HCT116 (cell line): ENCODE results near the gene KIF27. TPM values are rescaled to one million over a fixed set of nuclear protein-coding genes. Genes with fewer than 3 reads are reported as not detected.

Source experiments
- ATAC-seq: fragments of 200-7000 bp; cut with Tn5 transposase; 2 replicates; pipeline ENCODE4 v1.9.1; 2020; ENCODE audit warnings: mild to moderate bottlenecking, moderate library complexity
- BruUV-seq: library from RNA; stranded (reverse); fragments of 400-500 nt; replicated peaks from 2 replicates; lab custom pipeline; 2021; lab: Mats Ljungman, UMichigan
- CTCF ChIA-PET: fragments of 300-600 bp; sonication (Branson Sonifier 250); formaldehyde crosslinking; loops from one replicate; lab custom pipeline; 2021; ENCODE audit warnings: antibody characterized with exemption; lab: Charles Lee
- POLR2A ChIA-PET: fragments of 300-600, 350-600 bp; sonication (Branson Sonifier 250); formaldehyde crosslinking; loops from one replicate; lab custom pipeline; 2021; ENCODE audit warnings: antibody characterized with exemption; lab: Charles Lee
- RAD21 ChIA-PET, 2 experiments: fragments of 300-600 bp; sonication (Branson Sonifier 250); formaldehyde crosslinking; loops; one replicate each; lab custom pipeline; 2023; ENCODE audit warnings: low total read pairs in 2 of 2; ENCODE audit not compliant: uncharacterized antibody in 2 of 2, unreplicated experiment in 2 of 2, low non-redundant PET in 1 of 2; lab: Charles Lee
- DNase-seq: peaks from one replicate; pipeline ENCODE4 v3.0.0-alpha.2; 2010; ENCODE audit warnings: low read depth, low spot score
- H2AFZ ChIP-seq: fragments of 200-600 bp; shearing (Covaris generic), sonication (generic); 2 replicates; pipeline ENCODE4 v1.6.1; 2017; ENCODE audit warnings: low read depth, mixed run types, mixed read lengths, antibody characterized with exemption, low read length; ENCODE audit not compliant: poor library complexity, severe bottlenecking
- H3K27ac ChIP-seq: 2 replicates; pipeline ENCODE4 v1.5.1; 2012; ENCODE audit warnings: low read depth, low read length
- H3K27me3 ChIP-seq: fragments of 200-600 bp; sonication (generic); 2 replicates; pipeline ENCODE4 v1.6.1; 2016; ENCODE audit warnings: mixed run types, low read length, mixed read lengths; ENCODE audit not compliant: insufficient read depth
- H3K36me3 ChIP-seq, 2 experiments: fragments of 200-500 bp in 1 of 2; fragments of 200-600 bp in 1 of 2; sonication (Bioruptor generic) in 1 of 2; sonication (generic) in 1 of 2; 2 replicates each; pipeline versions ENCODE4 v1.5.1 to v1.6.1; 2014 to 2016; ENCODE audit warnings: low read length in 2 of 2, inconsistent platforms in 1 of 2, mixed read lengths in 1 of 2, mixed run types in 1 of 2; ENCODE audit not compliant: insufficient read depth in 2 of 2, control insufficient read depth in 1 of 2
- H3K4me1 ChIP-seq, 2 experiments: fragments of 200-600 bp in 1 of 2; sonication (generic) in 1 of 2; 2 replicates each; pipeline versions ENCODE4 v1.5.1 to v1.6.1; 2012 to 2017; ENCODE audit warnings: low read length in 2 of 2, inconsistent platforms in 1 of 2, mild to moderate bottlenecking in 1 of 2, mixed read lengths in 1 of 2, mixed run types in 1 of 2, moderate library complexity in 1 of 2; ENCODE audit not compliant: insufficient read depth in 2 of 2, control insufficient read depth in 1 of 2
- H3K4me2 ChIP-seq: fragments of 200-600 bp; sonication (generic); 2 replicates; pipeline ENCODE4 v1.6.1; 2017; ENCODE audit warnings: mixed run types, low read length, mixed read lengths
- H3K4me3 ChIP-seq, 2 experiments: fragments of 200-600 bp in 1 of 2; sonication (generic) in 1 of 2; replicated peaks in 1 of 2; 2 replicates each; pipeline ENCODE4 v1.5.1; 2011 to 2016; ENCODE audit warnings: low read length in 2 of 2, control low read depth in 1 of 2, low read depth in 1 of 2, mild to moderate bottlenecking in 1 of 2, mixed read lengths in 1 of 2, mixed run types in 1 of 2
- H3K79me2 ChIP-seq: fragments of 200-600 bp; sonication (generic); 2 replicates; pipeline ENCODE4 v1.6.1; 2017; ENCODE audit warnings: mild to moderate bottlenecking, mixed run types, low read length, moderate library complexity, mixed read lengths; ENCODE audit not compliant: insufficient read depth
- H3K9ac ChIP-seq: fragments of 200-600 bp; sonication (generic); 2 replicates; pipeline ENCODE4 v1.6.1; 2016; ENCODE audit warnings: low read length, mixed read lengths
- H3K9me2 ChIP-seq: fragments of 200-600 bp; sonication (generic), shearing (Covaris generic); 2 replicates; pipeline ENCODE4 v1.6.1; 2017; ENCODE audit warnings: mixed run types, mild to moderate bottlenecking, moderate library complexity; ENCODE audit not compliant: insufficient read depth
- H3K9me3 ChIP-seq, 2 experiments: fragments of 200-500 bp in 1 of 2; fragments of 200-600 bp in 1 of 2; sonication (Bioruptor generic) in 1 of 2; sonication (generic) in 1 of 2; 2 replicates each; pipeline ENCODE4 v1.6.1; 2014 to 2017; ENCODE audit warnings: low read length in 2 of 2, mixed read lengths in 2 of 2, inconsistent platforms in 1 of 2, low read depth in 1 of 2, mild to moderate bottlenecking in 1 of 2, mixed run types in 1 of 2, moderate library complexity in 1 of 2; ENCODE audit not compliant: control insufficient read depth in 1 of 2, insufficient read depth in 1 of 2
- H4K20me1 ChIP-seq: fragments of 200-600 bp; sonication (generic), shearing (Covaris generic); 2 replicates; pipeline ENCODE4 v1.6.1; 2017; ENCODE audit warnings: mixed run types, mild to moderate bottlenecking, moderate library complexity; ENCODE audit not compliant: insufficient read depth
- CEBPB ChIP-seq: IDR thresholded peaks from 2 replicates; pipeline ENCODE4 v1.6.1; 2012; ENCODE audit warnings: low read depth
- POLR2AphosphoS5 ChIP-seq: IDR thresholded peaks from 2 replicates; pipeline ENCODE4 v1.6.1; 2011; ENCODE audit warnings: mild to moderate bottlenecking, low read depth, low read length, moderate library complexity
- RAD21 ChIP-seq: IDR thresholded peaks from 2 replicates; pipeline ENCODE4 v1.6.1; 2012; ENCODE audit warnings: low read depth, mild to moderate bottlenecking
- SP1 ChIP-seq: IDR thresholded peaks from 2 replicates; pipeline ENCODE4 v1.6.1; 2012; ENCODE audit warnings: low read depth
- SRF ChIP-seq: IDR thresholded peaks from 2 replicates; pipeline ENCODE4 v1.6.1; 2012; ENCODE audit warnings: low read depth
- YY1 ChIP-seq: IDR thresholded peaks from 2 replicates; pipeline ENCODE4 v1.6.1; 2011; ENCODE audit warnings: low read length, low read depth, moderate library complexity, mild to moderate bottlenecking; ENCODE audit not compliant: insufficient replicate concordance; ENCODE audit errors: extremely low read depth
- intact Hi-C: fragments of 100-400 bp; cut with micrococcal nuclease; formaldehyde crosslinking; loops from 2 replicates; pipeline ENCODE4 v1.10.0; 2022
- total RNA-seq: library from RNA; stranded (reverse); gene quantifications from one replicate; pipeline ENCODE4 v1.2.1, GENCODE V29; 2021; ENCODE audit not compliant: unreplicated experiment
- TF ChIP-seq, protein P1 (sequence below): IDR thresholded peaks from 2 replicates; pipeline ENCODE4 v1.6.1; 2012
- TF ChIP-seq, protein P2 (sequence below): IDR thresholded peaks from 2 replicates; pipeline ENCODE4 v1.6.1; 2012

Gene KIF27
- total RNA-seq, 1 experiment from 2014 or later, result 4.3 TPM

DNA sequence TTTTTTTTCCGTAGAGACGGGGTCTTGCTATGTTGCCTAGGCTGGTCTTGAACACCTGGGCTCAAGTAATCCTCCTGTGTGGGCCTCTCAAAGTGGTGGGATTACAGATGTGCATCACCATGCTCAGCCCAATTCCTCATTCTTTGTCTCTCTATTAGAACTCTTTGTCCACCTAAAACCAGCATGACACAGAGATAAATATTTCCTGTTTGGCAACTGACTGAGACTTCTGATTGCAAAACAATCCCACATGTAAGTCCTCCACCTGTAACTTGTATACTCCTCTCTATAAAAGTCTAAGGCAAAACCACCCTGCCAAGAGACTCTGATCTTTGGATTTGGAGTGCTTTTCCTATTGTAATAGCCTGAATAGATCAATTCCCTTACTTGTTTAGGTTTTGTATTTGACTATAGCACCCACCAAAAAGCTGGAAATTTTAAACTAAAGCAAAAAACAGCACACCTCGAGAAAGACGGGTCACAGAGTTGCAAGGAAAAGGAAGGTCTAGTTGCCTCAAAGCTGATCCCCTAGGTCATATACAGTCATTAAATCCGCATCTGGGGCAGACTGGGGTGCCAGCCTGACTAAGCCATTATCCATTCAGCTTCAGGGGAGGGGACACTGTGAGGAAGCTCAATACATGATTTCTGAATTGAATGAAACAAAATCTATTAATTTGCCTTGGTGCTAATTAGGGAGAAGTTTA lies 13.5 kb upstream of the KIF27 start:
- Histone ChIP-seq H3K9ac (no peak overlapping the region), H3K4me1 (peaks cover 7 to 13% of the 10 kb centered on the region in 2 experiments; a peak in 3 of 4 replicates), H3K36me3 (no peaks in the 10 kb centered on the region), H3K4me3 (no peak overlapping the region), H4K20me1 (no peaks in the 10 kb centered on the region), H3K79me2 (no peaks in the 10 kb centered on the region), H2AFZ (peak overlapping the region; percentile 71), H3K9me3 (no peaks in the 10 kb centered on the region), H3K4me2 (0 out of 2 replicates have a peak overlapping the region, but pooled peaks have one; percentile 5), H3K27me3 (no peaks in the 10 kb centered on the region), H3K9me2 (no peaks in the 10 kb centered on the region), H3K27ac (no peak overlapping the region)
- intact Hi-C loops, result loop anchor here (10.0 kb wide), 2 partner anchors 460 to 1210 kb away; no protein-coding TSS in a partner anchor
- no TSS peak for BruUV-seq
- no peak for ATAC-seq
- ChIA-PET RAD21 (no interaction called here), CTCF (interaction anchor here (1.0 to 1.3 kb wide), 3 partner anchors 14 to 462 kb away, joined by 3 to 6 read pairs (median 6); partner anchors contain the start of gene KIF27), POLR2A (interaction anchor here (0.7 to 1.2 kb wide), 3 partner anchors 45 to 343 kb away, joined by 3 read pairs; partner anchors contain the start of gene HNRNPK)
- TF ChIP-seq, protein P1, sequence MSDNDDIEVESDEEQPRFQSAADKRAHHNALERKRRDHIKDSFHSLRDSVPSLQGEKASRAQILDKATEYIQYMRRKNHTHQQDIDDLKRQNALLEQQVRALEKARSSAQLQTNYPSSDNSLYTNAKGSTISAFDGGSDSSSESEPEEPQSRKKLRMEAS, result peak; percentile 21; the same call in 1 of the 2 replicates
- TF ChIP-seq SRF (no peak), CEBPB (peak; percentile 76)
- DNase-seq, result no peak

DNA sequence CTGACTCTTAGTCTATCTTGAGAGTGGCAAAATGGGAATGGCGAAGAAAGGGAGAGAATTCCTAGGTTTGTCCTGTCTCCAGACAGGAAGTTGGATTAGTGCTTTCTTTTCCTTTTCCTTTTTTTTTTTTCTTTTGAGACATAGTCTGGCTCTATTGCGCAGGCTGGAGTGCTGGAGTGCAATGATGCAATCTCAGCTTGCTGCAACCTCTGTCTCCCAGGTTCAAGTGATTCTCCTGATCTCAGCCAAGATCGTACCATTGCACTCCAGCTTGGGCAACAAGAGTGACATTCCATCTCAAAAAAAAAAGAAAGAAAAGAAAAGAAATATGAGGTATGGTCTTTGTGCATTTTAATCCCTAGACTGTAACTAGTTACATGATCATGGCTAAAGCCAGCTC lies 12.6 kb upstream of the KIF27 start:
- Histone ChIP-seq H3K4me1 (peaks cover 7 to 13% of the 10 kb centered on the region in 2 experiments; a peak in 3 of 4 replicates), H4K20me1 (no peaks in the 10 kb centered on the region), H3K27ac (no peak overlapping the region), H3K36me3 (no peaks in the 10 kb centered on the region), H3K4me2 (no peak overlapping the region), H3K9me2 (no peaks in the 10 kb centered on the region), H2AFZ (no peak overlapping the region), H3K9me3 (no peaks in the 10 kb centered on the region), H3K79me2 (no peaks in the 10 kb centered on the region), H3K27me3 (no peaks in the 10 kb centered on the region), H3K4me3 (no peak overlapping the region), H3K9ac (no peak overlapping the region)
- no peak for TF ChIP-seq POLR2AphosphoS5
- no peak for TF ChIP-seq RAD21
- TF ChIP-seq YY1, result no peak
- TF ChIP-seq CEBPB, result 0 out of 2 replicates have a peak, but pooled peaks have one; percentile 27
- TF ChIP-seq SP1, result no peak
- no peak for TF ChIP-seq SRF
- TF ChIP-seq, protein P2, sequence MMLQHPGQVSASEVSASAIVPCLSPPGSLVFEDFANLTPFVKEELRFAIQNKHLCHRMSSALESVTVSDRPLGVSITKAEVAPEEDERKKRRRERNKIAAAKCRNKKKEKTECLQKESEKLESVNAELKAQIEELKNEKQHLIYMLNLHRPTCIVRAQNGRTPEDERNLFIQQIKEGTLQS, result no peak
- RAD21 ChIA-PET, result no interaction called here
- intact Hi-C loops, result loop anchor here (10.0 kb wide), 2 partner anchors 461 to 1211 kb away; no protein-coding TSS in a partner anchor
- DNase-seq (no peak), ATAC-seq (no peak)
- CTCF ChIA-PET, result no interaction called here
- POLR2A ChIA-PET, result no interaction called here
- BruUV-seq, result no TSS peak
